ENCODE measurements around the gene ANO9. TPM values are rescaled to one million over a fixed set of nuclear protein-coding genes. Genes with fewer than 3 reads are reported as not detected.
"Not testable (repeated sequence)": the region's sequence is repeated elsewhere in the genome, so short reads cannot be mapped to it uniquely, and the experiment has no call there.

ANO9 gene
- total RNA-seq, 2 donors from 2014 or later: 15.6 to 26.4 TPM

GRCh38 chr11:403761-404431 lies 37.9 kb downstream of the ANO9 start:
- DNase-seq: peak in 1 of 4 donors; percentile 17
- Histone ChIP-seq H3K4me1 (peaks cover 16% of the 10 kb centered on the region), H3K36me3 (replicated peaks in 1 of 2; ENCODE audit: insufficient read depth in 1 of 2, low read depth in 2 of 2) (peaks cover 0 to 4% of the 10 kb centered on the region in 2 donors), H3K27ac (no peak overlapping the region), H3K9me3 (no peaks in the 10 kb centered on the region), H3K4me3 (no peak overlapping the region), H3K27me3 (no peaks in the 10 kb centered on the region)
- ATAC-seq: no peak
- intact Hi-C loops (cut with DNase I): no loop called here
- 74 to 94% methylated on average over 7 to 26 of the region's 27 CpGs for WGBS, 2 donors
- TF ChIP-seq POLR2A (IDR thresholded peaks at IDR 0.05): no peak
- TF ChIP-seq CTCF (IDR thresholded peaks at IDR 0.05): no peak

GRCh38 chr11:403021-403760 lies 38.6 kb downstream of the ANO9 start:
- H3K27ac ChIP-seq: no peak overlapping the region
- no peak for DNase-seq
- no peaks in the 10 kb centered on the region for H3K27me3 ChIP-seq
- H3K4me1 ChIP-seq: peaks cover 16% of the 10 kb centered on the region
- H3K36me3 ChIP-seq (replicated peaks in 1 of 2; ENCODE audit: insufficient read depth in 1 of 2, low read depth in 2 of 2): peaks cover 0 to 6% of the 10 kb centered on the region in 2 donors
- no peaks in the 10 kb centered on the region for H3K9me3 ChIP-seq
- H3K4me3 ChIP-seq: no peak overlapping the region
- TF ChIP-seq CTCF (IDR thresholded peaks at IDR 0.05) (no peak), POLR2A (IDR thresholded peaks at IDR 0.05) (no peak)
- intact Hi-C loops (cut with DNase I): no loop called here
- 86 to 95% methylated on average over 24 to 37 of the region's 55 CpGs for WGBS, 2 donors
- no peak for ATAC-seq

GRCh38 chr11:401196-401595 lies 40.6 kb downstream of the ANO9 start:
- WGBS, 2 donors: no CpG with 5 or more reads among the region's 52 CpGs
- H3K4me3 ChIP-seq; intact Hi-C loops (cut with DNase I); H3K27me3 ChIP-seq; ATAC-seq; DNase-seq; H3K27ac ChIP-seq; H3K36me3 ChIP-seq (replicated peaks in 1 of 2; ENCODE audit: insufficient read depth in 1 of 2, low read depth in 2 of 2); H3K9me3 ChIP-seq: not testable (repeated sequence)
- peaks cover 10% of the 10 kb centered on the region for H3K4me1 ChIP-seq

GRCh38 chr11:400241-400689 lies 41.5 kb downstream of the ANO9 start:
- DNase-seq (no peak), ATAC-seq (no peak)
- WGBS, 2 donors: 73 to 97% methylated on average over 34 to 39 of the region's 50 CpGs
- no peak for TF ChIP-seq CTCF (IDR thresholded peaks at IDR 0.05)
- TF ChIP-seq POLR2A (IDR thresholded peaks at IDR 0.05): no peak
- intact Hi-C loops (cut with DNase I): no loop called here
- Histone ChIP-seq H3K27me3 (no peaks in the 10 kb centered on the region), H3K4me3 (no peak overlapping the region), H3K9me3 (no peaks in the 10 kb centered on the region), H3K4me1 (peaks cover 16% of the 10 kb centered on the region), H3K27ac (no peak overlapping the region), H3K36me3 (replicated peaks in 1 of 2; ENCODE audit: insufficient read depth in 1 of 2, low read depth in 2 of 2) (peaks cover 0 to 6% of the 10 kb centered on the region in 2 donors)

GRCh38 chr11:399731-400211 lies 42.0 kb downstream of the ANO9 start:
- DNase-seq (no peak), ATAC-seq (no peak)
- H3K36me3 ChIP-seq (replicated peaks in 1 of 2; ENCODE audit: insufficient read depth in 1 of 2, low read depth in 2 of 2): peaks cover 0 to 6% of the 10 kb centered on the region in 2 donors
- H3K4me3 ChIP-seq: no peak overlapping the region
- no peaks in the 10 kb centered on the region for H3K9me3 ChIP-seq
- intact Hi-C loops (cut with DNase I): no loop called here
- no peaks in the 10 kb centered on the region for H3K27me3 ChIP-seq
- peaks cover 21% of the 10 kb centered on the region for H3K4me1 ChIP-seq
- 91 to 94% methylated on average over 7 to 21 of the region's 21 CpGs for whole genome bisulfite sequencing, 2 donors
- H3K27ac ChIP-seq: no peak overlapping the region
- TF ChIP-seq CTCF (IDR thresholded peaks at IDR 0.05) (no peak), POLR2A (IDR thresholded peaks at IDR 0.05) (no peak)
